ENCODE results near the gene SMURF2.

The SMURF2 gene

GRCh38 chr17:64500862-64501765, 161.0 kb downstream of the SMURF2 start:
- Mint-ChIP-seq H3K4me1 (peaks cover 82% of the 10 kb centered on the region), H3K27ac (no peak overlapping the region), H3K27me3 (peaks cover 1% of the 10 kb centered on the region), H3K9me3 (no peaks in the 10 kb centered on the region), H3K36me3 (peaks cover 80% of the 10 kb centered on the region), H3K4me3 (no peak overlapping the region)
- no peak for DNase-seq
- CTCF ChIA-PET = interaction anchor here (0.6 to 1.4 kb wide), 3 partner anchors 10 to 102 kb away, joined by 3 to 5 read pairs (median 3); no protein-coding TSS in a partner anchor

DNA sequence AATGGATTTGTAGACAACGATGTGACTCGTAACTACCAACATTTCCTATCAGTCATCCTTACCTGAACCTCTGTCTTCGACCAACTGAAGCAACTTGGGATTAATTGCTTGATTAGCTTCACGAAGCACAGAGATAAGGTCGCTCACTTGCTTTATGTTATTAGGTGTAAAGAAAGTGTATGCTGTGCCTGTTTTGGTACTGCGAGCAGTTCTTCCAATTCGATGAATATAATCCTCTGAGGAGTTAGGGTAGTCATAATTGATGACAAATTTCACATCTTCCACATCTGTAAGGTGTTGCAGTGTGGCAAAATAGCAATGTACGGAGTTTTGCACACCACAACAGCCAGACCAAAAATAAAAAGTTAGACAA, 161.6 kb downstream of the SMURF2 start:
- Mint-ChIP-seq H3K4me1 (peaks cover 89% of the 10 kb centered on the region), H3K9me3 (no peaks in the 10 kb centered on the region), H3K27ac (no peak overlapping the region), H3K4me3 (no peak overlapping the region), H3K36me3 (peaks cover 77% of the 10 kb centered on the region), H3K27me3 (no peaks in the 10 kb centered on the region)
- CTCF ChIA-PET = no interaction called here
- DNase-seq = no peak

- no peak for DNase-seq
- Mint-ChIP-seq H3K27me3 (no peaks in the 10 kb centered on the region), H3K4me3 (no peak overlapping the region), H3K27ac (no peak overlapping the region), H3K4me1 (peaks cover 92% of the 10 kb centered on the region), H3K36me3 (peaks cover 73% of the 10 kb centered on the region), H3K9me3 (no peaks in the 10 kb centered on the region)
- CTCF ChIA-PET = interaction anchor here (1.2 kb wide), 1 partner anchor 80 kb away, joined by 5 read pairs; no protein-coding TSS in a partner anchor
Observed at GRCh38 chr17:64499805-64500486, 162.2 kb downstream of the SMURF2 start.

GRCh38 chr17:64498308-64499203, 163.6 kb downstream of the SMURF2 start:
- peaks cover 93% of the 10 kb centered on the region for H3K4me1 Mint-ChIP-seq
- DNase-seq = no peak
- peaks cover 68% of the 10 kb centered on the region for H3K36me3 Mint-ChIP-seq
- CTCF ChIA-PET = interaction anchor here (1.2 to 10.6 kb wide), 4 partner anchors 7 to 151 kb away, joined by 4 to 264 read pairs (median 16); partner anchors contain the start of genes CEP95 and DDX5
- H3K27me3 Mint-ChIP-seq = no peaks in the 10 kb centered on the region
- no peak overlapping the region for H3K4me3 Mint-ChIP-seq
- H3K27ac Mint-ChIP-seq = peak overlapping the region; percentile 96
- H3K9me3 Mint-ChIP-seq = no peaks in the 10 kb centered on the region

- DNase-seq = no peak
- Mint-ChIP-seq H3K4me3 (peak overlapping the region; percentile 98), H3K36me3 (peaks cover 63% of the 10 kb centered on the region), H3K27me3 (no peaks in the 10 kb centered on the region), H3K4me1 (peaks cover 90% of the 10 kb centered on the region), H3K27ac (peak overlapping the region; percentile 96), H3K9me3 (no peaks in the 10 kb centered on the region)
- CTCF ChIA-PET = interaction anchor here (0.8 to 10.6 kb wide), 6 partner anchors 8 to 242 kb away, joined by 3 to 264 read pairs (median 4); partner anchors contain the start of genes CEP95 and DDX5
Observed at GRCh38 chr17:64497565-64498035, 164.5 kb downstream of the SMURF2 start.

DNA sequence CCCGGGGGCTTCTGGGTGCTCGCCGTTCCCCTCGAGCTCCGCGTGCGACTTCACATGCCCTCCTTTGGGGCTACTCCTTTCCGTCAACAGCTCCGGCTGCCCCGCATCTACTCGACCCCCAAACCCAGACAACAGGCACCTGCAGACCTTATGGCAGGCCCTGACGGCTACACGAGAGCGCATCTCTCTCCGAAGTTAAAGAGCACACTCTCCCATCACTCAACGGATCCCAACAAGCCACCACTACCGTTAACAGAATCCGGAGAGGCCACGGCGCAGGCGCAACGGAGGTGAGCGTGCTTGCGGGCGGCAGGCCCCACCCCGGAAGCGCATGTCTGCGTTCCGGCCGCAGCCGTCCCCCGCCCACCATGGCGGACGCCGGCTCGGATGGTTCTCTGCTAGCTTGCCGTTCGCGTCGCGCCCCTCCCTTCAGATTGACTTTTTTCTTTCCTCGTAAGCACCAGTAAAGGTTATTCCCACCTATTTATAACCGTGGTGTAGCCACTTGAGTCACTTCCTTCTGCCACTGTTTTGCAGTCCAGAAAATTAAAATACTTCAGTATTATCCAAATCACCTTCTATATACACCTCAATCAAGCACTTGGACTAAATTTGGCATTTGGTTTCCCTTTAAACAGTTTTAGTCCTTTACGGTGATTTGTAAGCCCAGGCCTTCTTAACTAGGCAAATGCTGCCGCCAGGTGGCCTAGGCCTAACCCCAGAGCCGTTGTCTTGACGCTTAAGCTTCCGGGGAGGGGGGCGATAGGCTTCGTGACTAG, 165.1 kb downstream of the SMURF2 start, which contains the start of gene POLG2:
POLG2 (minus strand) TSS at position 269 of the 779 bp plus-strand sequence; CDS start at position 183, 86 bp downstream.
- peak; percentile 96 for DNase-seq
- Mint-ChIP-seq H3K27me3 (no peaks in the 10 kb centered on the region), H3K4me1 (peaks cover 87% of the 10 kb centered on the region), H3K9me3 (no peaks in the 10 kb centered on the region), H3K4me3 (peak within 1 kb of the TSS; percentile 98), H3K27ac (peak within 1 kb of the TSS; percentile 96), H3K36me3 (peaks cover 60% of the 10 kb centered on the region)
- CTCF ChIA-PET = interaction anchor here (0.7 to 10.6 kb wide), 7 partner anchors 9 to 243 kb away, joined by 3 to 264 read pairs (median 4); partner anchors contain the start of genes CEP95 and DDX5

GRCh38 chr17:64496348-64496785, 165.7 kb downstream of the SMURF2 start:
- CTCF ChIA-PET = interaction anchor here (0.7 to 10.6 kb wide), 6 partner anchors 10 to 244 kb away, joined by 3 to 264 read pairs (median 4); partner anchors contain the start of genes CEP95 and DDX5
- peaks cover 60% of the 10 kb centered on the region for H3K36me3 Mint-ChIP-seq
- DNase-seq = no peak
- H3K4me3 Mint-ChIP-seq = peak overlapping the region; percentile 98
- no peaks in the 10 kb centered on the region for H3K27me3 Mint-ChIP-seq
- no peaks in the 10 kb centered on the region for H3K9me3 Mint-ChIP-seq
- H3K27ac Mint-ChIP-seq = peak overlapping the region; percentile 96
- peaks cover 85% of the 10 kb centered on the region for H3K4me1 Mint-ChIP-seq
